Gastroesophageal sphincter (tissue), 3 donors: ENCODE data around the gene FETUB.

ENCODE experiments used
- CTCF ChIP-seq, 4 experiments: fragments of 200-600 bp in 2 of 4; fragments of 450-650 bp in 2 of 4; sonication (generic) in 1 of 4; IDR thresholded peaks; one replicate each; pipeline ENCODE4 v1.5.1; 2017 to 2019; ENCODE audit warnings: antibody characterized with exemption in 4 of 4, mild to moderate bottlenecking in 2 of 4, moderate library complexity in 2 of 4
- EP300 ChIP-seq: sonication (generic); formaldehyde crosslinking; IDR thresholded peaks from one replicate; pipeline ENCODE4 v1.6.1; 2017; ENCODE audit warnings: antibody characterized with exemption, mild to moderate bottlenecking
- POLR2A ChIP-seq, 2 donors: fragments of 450-650 bp; IDR thresholded peaks; one replicate each; pipeline ENCODE4 v1.6.1; 2017; ENCODE audit warnings: antibody characterized with exemption in 2 of 2, mild to moderate bottlenecking in 2 of 2, moderate library complexity in 1 of 2
- POLR2AphosphoS5 ChIP-seq: sonication (generic); formaldehyde crosslinking; IDR thresholded peaks from one replicate; pipeline ENCODE4 v1.6.1; 2017; ENCODE audit warnings: antibody characterized with exemption

GRCh38 chr3:186605078-186605477, 35.1 kb upstream of the FETUB start:
- TF ChIP-seq CTCF (IDR thresholded peaks at IDR 0.05) = no peak
- no peak for TF ChIP-seq POLR2A (IDR thresholded peaks at IDR 0.05)
- TF ChIP-seq POLR2AphosphoS5 = no peak
- TF ChIP-seq EP300 = no peak
